Stimulated activated CD4-positive, alpha-beta T cell treated with anti-CD3 and anti-CD28 coated beads, Interleukin-4, amount 100 ng/mL, for 24 hours (primary cell): ENCODE results near the gene TMEM61.

Source experiments
- DNase-seq: peaks from one replicate; pipeline ENCODE4 v3.0.0-alpha.2; 2020

TMEM61 gene

GRCh38 chr1:54986025-54986424 is 5.6 kb downstream of the TMEM61 start:
- DNase-seq = no peak

DNA sequence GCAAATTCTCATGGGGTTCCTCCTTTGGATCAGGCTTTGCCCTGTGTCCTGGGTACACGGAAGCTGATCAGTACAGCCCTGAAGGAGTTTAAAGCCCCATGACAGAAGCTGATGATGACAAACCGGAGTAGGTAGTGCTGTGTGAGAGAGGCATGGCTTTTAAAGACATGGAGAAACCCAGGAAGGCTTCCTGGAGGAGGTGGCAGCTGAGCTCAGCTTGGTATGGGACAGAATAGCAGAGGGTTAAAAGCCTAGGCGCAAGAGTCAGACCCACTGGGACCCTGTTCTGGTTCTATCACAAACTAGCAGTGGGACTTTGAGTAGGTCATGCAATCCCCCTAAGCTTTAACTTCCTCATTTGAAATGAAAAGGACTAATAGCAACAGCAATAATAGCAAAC is 6.1 kb downstream of the TMEM61 start:
- DNase-seq = no peak

DNA sequence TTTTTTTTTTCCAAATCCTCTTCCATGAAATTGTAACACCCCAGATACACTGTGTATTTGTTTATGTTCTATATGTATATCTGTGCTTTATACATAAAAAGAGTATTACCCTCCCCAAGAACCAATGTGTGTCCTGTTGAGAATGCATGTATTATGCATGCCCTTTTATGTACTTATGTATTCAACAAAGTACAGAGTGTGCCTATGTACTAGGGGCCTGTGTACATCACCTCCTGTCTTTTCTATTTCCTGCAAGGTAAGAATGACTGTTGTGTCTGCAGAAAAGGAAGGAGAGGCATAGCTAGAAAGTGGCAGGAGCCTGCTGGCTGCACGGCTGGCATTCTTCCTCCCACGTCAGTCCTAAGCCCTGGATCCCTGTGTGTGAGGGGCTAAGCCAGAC is 7.0 kb downstream of the TMEM61 start:
- no peak for DNase-seq

GRCh38 chr1:54987919-54988705 is 7.7 kb downstream of the TMEM61 start:
- no peak for DNase-seq

GRCh38 chr1:54988975-54989374 is 8.5 kb downstream of the TMEM61 start:
- no peak for DNase-seq

- DNase-seq = no peak
Measured at GRCh38 chr1:54989473-54989872, 9.0 kb downstream of the TMEM61 start.

DNA sequence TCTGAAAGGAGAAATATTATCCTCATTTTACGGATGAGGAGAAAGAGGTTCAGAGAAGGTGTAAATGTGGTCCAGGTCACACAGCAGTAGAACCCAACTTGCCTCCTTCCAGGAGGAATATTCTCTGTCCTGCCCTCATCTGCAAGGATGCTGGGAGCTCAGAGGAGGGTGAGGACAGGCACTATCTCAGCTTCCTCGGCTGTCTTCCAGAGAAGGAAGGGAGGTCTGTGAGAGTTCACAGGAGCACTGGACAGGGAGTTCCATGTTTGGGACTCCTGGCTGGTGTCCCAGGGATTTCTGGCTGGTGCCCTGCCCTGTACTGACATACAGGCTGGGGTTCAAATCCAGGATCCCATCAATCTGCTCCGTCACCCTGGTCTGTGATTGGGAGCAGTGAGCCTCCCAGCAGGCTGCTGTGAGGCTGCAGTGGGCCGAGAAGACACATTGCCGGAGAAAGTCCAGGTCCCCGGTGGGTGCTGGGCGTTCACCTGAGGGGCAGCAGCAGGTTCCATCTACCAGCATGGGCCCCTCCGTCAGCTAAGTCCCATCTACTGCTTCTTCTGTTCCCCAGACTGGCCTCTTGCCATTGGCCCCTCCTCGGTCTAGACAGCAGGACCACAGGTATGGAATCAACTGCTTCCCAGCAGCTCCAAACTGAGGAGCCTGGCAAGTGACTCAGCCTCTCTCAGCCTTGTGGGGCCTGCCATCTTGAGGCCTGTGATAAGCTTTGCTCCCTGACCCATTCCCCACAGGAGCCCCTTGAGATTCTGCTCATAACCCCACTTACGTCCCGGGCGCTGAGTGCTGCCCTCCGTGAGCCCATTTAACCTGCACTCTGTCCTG is 9.8 kb downstream of the TMEM61 start:
- no peak for DNase-seq

GRCh38 chr1:54990916-54991315 is 10.5 kb downstream of the TMEM61 start:
- DNase-seq = no peak

DNA sequence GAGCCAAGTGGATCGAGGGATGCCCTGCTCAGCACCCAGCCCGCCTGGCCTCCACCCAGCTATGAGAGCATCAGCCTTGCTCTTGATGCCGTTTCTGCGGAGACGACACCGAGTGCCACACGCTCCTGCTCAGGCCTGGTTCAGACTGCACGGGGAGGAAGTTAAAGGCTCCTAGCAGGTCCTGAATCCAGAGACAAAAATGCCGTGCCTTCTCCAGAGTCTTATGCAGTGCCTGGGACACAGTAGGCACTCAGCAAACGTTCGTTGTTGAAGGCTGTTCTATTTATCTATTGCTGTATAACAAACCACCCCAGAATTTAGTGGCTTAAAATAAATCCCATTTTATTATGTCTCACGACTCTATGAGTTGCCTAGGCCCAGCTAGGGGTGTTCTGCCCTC is 11.5 kb downstream of the TMEM61 start:
- DNase-seq = no peak

GRCh38 chr1:54993140-54993539 is 12.7 kb downstream of the TMEM61 start:
- DNase-seq = no peak

GRCh38 chr1:54994355-54994990 is 14.0 kb downstream of the TMEM61 start:
- no peak for DNase-seq

- no peak for DNase-seq
Measured at GRCh38 chr1:54995013-54995760, 14.8 kb downstream of the TMEM61 start.

GRCh38 chr1:54995835-54996234 is 15.4 kb downstream of the TMEM61 start:
- peak; percentile 16 for DNase-seq

DNA sequence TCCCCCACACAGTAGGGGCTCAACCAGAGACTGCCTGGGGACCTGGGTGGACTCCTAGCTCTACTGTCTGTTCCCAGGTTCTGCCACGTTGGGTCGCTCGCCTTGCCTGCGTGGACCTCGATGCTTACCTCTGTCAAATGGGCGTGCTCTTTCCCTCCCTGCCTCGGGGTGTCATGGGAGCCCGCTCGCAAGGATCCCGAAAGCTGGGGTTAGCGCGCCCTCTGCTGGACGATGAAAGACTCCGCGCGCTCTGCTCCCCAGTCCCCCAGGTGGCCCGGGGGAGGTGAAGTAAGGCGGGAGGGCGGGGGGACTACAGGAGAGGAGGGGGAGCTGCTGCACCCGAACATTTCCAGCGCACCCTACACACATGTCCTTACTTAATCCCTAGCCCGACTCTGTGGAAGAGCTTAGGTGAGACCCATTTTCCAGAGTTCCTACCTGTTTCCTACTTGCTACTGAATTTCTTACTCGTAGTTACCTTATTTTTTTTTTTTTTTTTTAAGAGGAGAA is 16.0 kb downstream of the TMEM61 start:
- DNase-seq = peak; percentile 81

- no peak for DNase-seq
Measured at GRCh38 chr1:54996869-54997710, 16.7 kb downstream of the TMEM61 start.

DNA sequence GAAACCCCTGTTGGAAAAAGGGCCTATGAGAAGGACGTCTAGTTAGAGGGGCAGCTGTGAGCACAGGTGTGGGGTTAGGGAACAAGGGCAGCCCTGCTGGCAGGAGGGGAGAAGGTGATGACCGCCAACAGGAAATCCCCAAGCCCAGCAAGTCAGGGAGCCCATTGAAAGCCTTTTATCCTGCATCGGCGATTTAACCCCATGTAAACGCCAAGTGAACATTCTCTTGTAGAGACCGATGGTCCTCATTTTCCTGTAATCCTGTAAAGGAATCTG is 17.2 kb downstream of the TMEM61 start:
- no peak for DNase-seq

GRCh38 chr1:54998100-54998499 is 17.7 kb downstream of the TMEM61 start:
- no peak for DNase-seq

- no peak for DNase-seq
Measured at GRCh38 chr1:54998677-54999076, 18.2 kb downstream of the TMEM61 start, which contains the start of gene BSND. TSS of gene BSND (plus strand) at chr1:54998933. CDS start at chr1:54999187, 254 bp downstream.

DNA sequence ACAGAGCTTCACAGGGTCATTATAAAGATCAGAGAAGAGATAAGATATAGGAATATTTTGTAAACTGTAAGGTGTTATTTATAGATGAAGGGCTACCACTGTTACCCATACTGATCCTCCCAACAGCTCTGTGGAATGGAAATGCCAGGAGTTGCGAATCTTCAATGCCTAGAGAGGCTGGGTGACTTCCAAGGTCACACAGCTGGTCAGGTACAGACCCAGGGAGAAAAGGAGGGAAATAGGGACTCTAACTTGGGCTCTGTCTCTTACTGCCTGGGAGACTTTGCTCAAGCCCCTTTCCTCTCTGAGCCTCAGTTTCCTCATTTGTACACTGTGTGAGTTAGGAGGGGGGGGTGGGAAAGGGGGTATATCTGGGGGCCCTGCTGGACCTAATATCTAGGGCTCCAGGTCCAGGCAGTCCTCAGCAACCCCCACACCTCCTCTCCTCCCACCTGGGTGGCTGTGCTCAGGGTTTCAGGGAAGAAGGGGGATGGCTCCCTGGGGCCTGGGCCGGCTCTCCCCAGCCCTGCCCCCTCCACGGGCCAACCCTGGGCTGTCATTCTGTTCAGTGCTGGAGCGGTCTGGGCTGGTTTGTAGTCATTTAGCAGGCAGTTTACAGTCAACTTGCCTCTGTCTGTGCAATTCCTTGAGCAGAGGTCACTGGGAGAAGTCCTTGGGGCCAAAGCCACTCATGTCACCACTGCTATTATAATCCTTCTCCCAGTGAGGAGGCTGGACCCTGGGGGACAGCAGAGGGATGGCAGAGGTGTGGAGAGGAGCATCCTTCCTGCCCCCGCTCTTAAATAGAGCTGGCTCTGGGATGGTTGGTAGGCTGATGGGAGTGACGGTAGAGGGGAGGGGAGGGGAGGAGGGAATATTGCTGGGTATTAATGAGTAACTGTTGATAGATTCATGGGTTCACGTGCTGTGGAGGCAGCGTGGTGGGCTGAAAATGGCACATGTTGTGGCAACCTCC is 20.0 kb downstream of the TMEM61 start:
- DNase-seq = no peak

DNA sequence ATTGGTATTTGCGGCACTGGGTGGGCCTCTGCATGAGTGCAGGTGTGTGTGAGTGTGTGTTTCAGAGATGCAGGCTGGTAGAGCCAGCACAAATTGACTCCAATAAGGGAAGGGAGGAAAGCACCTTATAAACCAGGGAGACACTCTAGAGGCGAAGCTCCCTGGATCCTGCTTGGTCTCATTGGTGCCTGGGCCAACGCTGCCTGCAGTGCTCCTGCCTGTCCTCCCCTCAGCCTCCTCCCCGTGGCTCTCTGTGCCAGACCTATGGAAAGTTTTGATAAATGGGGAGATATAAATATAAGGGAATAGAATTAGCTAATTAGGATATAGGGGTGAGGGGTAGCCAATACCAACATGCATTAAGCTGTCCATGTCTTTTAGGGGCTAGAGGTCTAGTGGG is 20.9 kb downstream of the TMEM61 start:
- DNase-seq = no peak

DNA sequence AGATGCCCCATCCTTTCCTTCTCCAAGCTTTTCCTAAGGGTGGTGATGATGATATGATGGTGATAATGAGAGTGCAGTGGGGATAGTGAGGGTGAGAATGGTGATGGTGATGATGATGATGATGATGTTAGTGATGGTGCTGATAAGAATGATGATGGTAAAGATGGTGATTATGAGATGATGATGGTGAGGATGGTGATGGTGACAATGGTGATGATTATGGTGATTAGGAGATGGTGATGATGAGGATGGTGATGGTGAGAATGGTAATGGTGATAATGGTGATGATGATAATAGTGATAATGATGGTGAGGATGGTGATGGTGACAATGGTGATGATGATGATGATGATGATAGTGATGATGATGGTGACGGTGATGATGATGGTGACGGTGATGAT is 22.3 kb downstream of the TMEM61 start:
- no peak for DNase-seq
